Erythroblast (primary cell): Measurements from ENCODE around the gene PCDHGB1.

ENCODE experiments used
- GATA1 ChIP-seq: IDR thresholded peaks from 2 replicates; pipeline ENCODE4 v1.6.1; 2011; ENCODE audit warnings: low read depth, mild to moderate bottlenecking, control low read depth, low read length, moderate library complexity
- POLR2A ChIP-seq: IDR thresholded peaks from 2 replicates; pipeline ENCODE4 v1.6.1; 2011; ENCODE audit warnings: mild to moderate bottlenecking, low read length

DNA sequence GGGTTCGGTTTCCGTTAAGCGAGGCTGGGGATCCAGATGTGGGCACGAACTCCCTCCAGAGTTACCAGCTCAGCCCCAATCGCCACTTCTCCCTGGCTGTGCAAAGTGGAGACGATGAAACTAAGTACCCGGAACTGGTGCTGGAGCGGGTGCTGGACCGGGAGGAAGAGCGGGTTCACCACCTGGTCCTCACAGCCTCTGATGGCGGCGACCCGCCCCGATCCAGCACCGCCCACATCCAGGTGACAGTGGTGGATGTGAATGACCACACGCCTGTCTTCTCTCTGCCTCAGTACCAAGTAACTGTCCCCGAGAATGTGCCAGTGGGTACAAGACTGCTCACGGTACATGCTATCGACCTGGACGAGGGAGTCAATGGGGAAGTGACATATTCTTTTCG, 33.4 kb downstream of the PCDHGB1 start:
- TF ChIP-seq POLR2A = no peak
- TF ChIP-seq GATA1 = no peak
